ENCODE measurements around the gene MMP24OS.
A peak's percentile ranks its signal among the peaks of the same experiment; 100 is the strongest.

MMP24OS gene

GRCh38 chr20:35290186-35290886 lies 12.4 kb upstream of the MMP24OS start:
- DNase-seq, result no peak

DNA sequence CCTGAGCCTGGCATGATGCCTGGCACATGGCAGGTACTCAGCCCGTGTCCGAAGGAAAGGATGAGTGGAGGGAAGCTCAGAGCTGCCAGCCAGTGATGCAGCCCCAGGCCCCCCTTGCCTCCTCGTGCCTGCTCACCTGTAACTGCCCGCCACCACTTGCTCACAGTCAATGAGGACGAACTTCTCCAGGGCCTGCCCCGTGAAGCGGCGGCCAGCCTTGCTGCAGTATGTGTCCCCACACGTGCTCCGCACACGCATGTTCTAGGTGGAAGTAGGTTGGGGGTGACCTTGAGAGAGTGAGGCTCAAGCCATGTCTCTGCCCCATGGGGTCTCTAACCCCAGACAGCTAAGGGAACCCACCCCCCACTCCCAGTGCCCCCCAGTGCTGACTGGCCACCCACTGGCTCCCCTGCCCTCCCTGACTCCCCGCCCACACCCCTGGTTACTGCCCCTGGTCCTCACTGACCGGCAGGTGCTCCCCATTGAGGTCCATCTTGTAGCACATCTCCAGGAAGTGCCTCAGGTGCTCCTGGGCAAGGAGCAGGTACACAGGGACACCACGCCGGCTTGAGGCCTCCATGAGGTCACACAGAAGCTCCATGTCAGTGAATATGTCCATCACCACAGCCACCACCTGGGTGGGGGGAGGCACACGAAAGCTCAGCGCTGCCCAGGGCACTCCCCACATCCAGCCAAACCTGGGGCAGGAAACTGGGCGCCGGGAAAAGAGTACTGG lies 10.6 kb upstream of the MMP24OS start:
- no peak for DNase-seq

DNA sequence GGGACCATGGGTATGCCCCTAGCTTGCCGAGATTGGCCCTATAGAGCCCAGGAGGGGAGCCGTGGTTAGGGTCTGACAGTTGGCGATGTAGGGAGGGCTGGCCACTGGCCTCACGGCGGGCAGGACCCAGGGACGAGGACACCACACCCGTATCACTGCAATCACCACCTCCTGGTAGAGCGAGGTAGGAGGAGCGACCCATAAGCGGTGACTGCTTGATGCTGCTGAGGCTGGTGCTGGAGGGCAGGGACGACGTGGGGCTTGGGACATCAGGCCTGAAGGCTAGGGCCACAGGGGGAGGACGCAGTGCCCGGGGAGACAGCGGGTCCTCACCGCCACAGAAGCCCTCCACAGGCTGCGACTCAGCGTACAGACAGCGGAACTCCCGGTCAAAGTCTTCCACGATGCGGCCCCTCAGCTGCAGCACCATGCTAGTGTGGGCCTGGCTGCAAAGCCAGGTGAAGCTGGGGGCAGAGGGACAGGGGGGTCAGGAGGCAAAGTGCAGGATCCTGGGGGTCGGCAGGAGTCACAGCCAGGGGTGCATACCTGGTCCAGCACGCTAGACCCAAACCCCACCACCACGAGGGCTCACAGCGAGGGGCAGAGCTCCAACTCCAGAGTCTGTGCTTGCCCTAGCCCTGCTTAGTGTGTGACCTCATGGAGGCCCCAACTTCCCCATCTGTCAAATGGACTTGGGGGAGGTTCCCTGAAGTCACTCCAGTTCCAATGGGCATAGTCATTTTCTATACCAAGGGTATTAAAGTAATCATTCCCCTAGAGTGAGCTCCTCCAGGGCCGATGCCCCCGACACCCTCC lies 9.8 kb upstream of the MMP24OS start:
- DNase-seq, result no peak

GRCh38 chr20:35286899-35287508 lies 9.1 kb upstream of the MMP24OS start:
- DNase-seq, result no peak

DNA sequence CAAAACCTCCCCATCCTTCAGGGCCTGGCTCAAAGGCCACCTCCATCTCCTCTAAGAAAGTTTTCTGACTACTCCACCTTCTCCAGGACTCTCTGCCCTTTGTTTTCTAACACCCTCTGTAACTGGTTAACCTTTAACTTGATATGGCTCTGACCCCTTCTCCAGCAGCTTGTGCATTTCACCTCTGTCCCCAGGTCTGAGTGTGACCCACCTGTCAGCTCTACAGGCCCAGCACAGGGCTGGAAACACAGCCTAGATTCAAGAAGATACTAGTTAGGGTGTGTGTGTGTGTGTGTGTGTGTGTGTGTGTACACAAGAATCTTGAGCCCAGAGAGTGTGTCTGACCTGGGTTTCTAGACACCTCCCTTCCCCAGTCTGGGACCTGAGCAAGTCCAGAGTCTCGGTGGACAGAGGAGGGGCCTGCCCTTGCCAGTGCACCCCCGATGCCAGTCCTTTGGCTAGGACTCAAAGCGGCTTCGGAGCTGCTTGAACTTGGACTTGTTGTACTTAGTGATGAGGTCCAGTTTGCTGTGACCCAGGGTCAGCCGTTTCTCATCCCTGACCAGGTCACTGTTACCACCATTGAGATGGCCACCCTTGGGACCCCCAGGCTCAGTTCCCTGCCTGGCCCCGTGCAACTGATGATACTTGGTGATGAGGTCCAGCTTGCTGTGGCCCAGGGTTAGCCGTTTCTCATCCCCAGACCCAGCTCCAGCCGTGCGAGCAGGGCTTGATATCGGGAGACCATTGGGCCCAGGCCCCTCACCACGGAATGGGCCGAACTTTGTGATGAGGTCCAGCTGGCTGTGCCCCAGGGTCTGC lies 8.4 kb upstream of the MMP24OS start:
- no peak for DNase-seq

GRCh38 chr20:35285806-35286076 lies 7.8 kb upstream of the MMP24OS start:
- DNase-seq, result no peak

- DNase-seq, result no peak
These were observed 7.3 kb upstream of the MMP24OS start for GRCh38 chr20:35284992-35285805.

DNA sequence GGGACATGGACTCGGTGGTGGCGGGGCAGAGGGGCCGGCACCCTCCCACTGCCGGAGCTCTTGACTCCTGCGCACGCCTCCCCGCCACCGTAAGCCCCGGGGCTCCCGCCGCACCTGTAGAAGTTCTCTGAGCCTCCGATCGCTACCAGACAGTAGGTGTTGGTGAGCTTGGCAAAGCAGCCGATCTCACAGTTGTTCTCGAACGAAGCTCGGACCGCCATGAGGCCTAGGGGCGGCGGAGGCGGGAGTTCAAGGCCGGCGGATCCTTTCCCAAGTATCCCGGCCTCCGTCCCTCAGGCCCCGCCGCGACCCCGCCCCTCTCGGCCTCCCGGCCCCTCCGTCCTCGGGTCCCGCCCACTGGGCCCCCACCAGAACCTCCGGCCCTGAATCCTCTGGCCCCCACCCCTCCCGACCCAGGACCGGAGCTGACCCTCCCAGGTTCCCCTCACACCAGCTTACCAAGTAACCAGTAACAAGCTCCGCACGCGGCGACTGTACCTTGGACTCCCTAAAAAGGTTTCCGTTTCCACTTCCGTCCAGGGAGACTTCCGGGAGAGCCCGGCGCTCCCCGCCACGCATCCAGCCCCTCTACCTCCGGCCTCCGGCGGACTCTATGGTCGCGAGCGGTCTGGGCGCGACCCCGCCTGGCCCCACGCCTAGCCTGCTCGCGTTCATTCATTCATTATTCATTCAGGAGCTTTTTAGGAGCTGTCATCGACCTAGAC lies 6.5 kb upstream of the MMP24OS start, which contains the start of gene EIF6:
Gene EIF6 (minus strand): TSS at position 506 of the 725 bp plus-strand sequence. CDS start 285 bp downstream, at position 221.
- peak in 1 of 2 experiments; percentile 56 for DNase-seq

DNA sequence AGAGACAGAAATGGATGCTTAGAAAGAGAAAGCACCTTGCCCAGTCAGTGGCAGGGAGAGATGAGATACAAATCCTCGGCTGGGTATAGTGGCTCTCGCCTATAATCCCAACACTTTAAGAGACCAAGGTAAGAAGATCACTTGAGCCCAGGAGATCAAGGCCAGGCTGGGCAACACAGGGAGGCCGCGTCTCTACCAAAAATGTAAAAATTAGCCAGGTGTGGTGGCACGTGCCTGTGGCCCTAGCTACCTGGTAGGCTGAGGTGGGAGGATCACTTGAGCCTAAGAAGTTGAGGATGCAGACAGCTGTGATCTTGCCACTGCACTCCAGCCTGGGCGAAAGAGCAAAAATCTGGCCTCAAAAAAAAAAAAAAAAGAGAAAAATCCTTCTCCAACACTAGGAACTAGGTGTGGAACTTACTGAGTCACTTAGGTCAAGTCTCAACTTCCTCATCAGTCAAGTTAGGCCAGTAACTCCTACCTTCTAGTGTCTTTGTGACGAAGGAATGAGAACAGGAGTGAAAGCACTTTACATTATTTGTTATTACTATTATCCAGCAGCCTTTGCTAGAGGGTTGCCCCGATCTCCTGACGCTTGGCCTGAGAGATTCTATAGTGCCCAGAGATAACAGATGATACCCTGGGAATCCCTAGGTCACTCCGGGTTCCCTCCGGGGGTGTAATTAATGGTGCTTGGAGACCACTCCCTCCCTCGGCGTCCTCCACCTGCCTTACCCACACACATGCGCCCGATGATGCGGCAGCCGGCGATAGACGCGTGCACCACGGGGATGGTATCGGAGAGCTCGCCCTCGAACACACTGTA lies 5.7 kb upstream of the MMP24OS start:
- DNase-seq, result no peak

GRCh38 chr20:35281506-35282101 lies 3.7 kb upstream of the MMP24OS start:
- DNase-seq, result no peak

DNA sequence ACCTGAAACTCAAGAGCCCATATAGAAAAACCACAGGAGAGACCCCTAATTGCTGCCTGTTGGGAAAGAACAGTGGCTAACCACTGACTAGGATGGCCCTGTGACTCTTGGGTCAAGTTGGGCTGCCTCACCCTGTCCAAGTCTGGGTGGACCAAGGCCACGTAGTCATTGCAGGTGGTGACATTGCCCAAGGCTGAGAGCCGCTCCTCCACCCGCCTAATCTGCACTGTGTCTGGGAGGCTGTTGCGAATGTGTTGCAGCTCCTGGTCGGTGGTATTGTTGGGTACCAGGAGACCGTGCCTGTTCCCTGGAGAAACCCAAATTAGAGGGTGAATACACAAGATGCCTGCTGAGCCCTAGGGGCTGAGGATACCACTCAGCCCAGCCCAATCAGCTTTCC lies 2.6 kb upstream of the MMP24OS start:
- DNase-seq, result no peak

GRCh38 chr20:35279533-35280174 lies 1.7 kb upstream of the MMP24OS start:
- DNase-seq, result no peak

GRCh38 chr20:35279040-35279439 lies 1.1 kb upstream of the MMP24OS start:
- no peak for DNase-seq

- DNase-seq, result no peak
These were observed 795 bp downstream of the MMP24OS start for GRCh38 chr20:35277127-35277526.

DNA sequence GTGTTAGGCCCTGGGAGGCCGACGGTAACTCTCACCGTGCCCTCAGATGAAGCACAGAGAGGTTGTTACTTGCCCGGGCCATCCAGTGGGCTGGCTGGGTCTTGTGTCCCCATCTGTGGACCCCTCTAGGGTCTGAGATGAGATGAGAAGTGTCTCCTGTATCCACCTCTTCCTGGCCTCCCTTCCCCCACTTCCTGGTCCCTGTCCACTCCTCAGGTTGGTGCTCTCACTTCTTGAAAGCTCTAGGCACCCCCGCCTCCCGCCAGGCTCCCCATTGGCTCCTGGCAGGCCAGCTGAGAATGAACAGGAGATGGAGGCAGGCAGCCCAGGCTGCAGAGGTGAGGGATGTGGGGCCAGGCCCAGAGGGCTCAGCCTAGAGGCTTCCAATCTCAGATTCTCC lies 1.5 kb downstream of the MMP24OS start:
- no peak for DNase-seq

DNA sequence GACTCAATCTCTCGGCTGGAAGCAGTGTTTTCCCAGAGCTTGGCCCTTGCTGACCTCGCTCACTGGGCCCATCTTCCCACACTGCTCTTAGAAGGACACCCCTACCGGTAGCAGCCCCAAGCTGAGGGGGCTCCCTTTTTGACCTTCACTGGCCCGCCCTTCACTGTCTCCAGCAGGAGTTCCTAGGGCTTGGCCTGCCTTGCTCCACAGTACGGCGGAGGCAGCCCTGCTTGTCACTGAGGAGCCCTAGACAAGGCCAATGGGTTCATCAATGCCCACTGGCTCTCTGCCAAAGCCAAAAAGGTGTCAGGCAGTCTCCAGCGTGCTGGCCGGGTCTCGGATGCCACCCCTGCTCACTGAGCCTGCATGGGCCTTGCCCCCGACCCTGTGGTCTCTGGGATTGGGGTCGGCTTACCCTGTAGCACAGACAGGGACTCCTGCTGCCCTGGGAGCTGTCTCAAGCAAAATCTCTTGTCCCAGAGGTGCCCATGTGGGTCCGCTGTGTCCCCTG lies 2.1 kb downstream of the MMP24OS start:
- DNase-seq, result no peak

DNA sequence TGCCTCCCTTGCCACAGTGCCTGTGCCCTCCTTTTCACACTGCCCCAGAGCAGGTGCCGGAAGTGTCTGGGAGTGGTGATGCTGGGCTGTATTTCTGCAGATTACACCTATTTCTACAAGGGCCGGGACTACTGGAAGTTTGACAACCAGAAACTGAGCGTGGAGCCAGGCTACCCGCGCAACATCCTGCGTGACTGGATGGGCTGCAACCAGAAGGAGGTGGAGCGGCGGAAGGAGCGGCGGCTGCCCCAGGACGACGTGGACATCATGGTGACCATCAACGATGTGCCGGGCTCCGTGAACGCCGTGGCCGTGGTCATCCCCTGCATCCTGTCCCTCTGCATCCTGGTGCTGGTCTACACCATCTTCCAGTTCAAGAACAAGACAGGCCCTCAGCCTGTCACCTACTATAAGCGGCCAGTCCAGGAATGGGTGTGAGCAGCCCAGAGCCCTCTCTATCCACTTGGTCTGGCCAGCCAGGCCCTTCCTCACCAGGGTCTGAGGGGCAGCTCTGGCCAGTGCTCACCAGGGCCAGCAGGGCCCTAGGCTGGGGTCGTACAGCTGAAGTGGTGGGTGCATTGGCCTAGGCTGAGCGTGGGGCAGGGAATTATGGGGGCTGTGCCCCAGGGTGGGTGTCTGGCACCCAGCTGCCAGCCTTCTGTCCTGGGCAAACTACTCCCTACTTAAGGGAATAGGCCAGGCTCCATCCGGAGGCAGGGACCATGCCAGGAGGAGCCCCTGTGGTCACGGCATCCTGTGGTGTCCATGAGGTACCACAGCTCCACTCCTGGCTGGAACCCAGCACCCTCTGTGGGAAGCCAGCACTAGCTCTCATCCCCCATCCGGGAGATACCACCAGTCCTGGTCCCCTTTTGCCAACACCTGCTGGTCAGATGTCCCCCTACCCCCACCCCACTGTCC lies 3.5 kb downstream of the MMP24OS start:
- no peak for DNase-seq

Measured in cerebellar nuclear complex (tissue), 1 donor.